ENCODE results near the gene HTN3.

DNA sequence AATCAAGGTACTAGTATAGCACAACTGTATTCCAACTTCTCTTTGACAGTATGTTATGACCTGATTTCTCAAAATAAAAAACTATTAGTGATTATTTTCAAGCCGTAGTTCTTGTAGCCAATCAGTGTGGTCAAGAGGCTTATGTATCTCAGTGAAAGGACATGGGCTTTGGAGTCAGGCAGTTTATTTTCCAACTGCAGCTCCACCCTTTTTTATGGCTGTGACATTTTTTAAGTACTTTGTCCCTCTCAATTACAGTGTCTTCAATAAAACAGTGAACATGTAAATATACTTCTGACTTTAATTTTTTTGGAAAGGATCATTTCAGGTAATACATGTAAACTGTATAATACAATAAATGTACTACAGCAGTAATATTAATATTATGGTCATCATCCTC lies 51.9 kb downstream of the HTN3 start:
- TF ChIP-seq, protein P1, sequence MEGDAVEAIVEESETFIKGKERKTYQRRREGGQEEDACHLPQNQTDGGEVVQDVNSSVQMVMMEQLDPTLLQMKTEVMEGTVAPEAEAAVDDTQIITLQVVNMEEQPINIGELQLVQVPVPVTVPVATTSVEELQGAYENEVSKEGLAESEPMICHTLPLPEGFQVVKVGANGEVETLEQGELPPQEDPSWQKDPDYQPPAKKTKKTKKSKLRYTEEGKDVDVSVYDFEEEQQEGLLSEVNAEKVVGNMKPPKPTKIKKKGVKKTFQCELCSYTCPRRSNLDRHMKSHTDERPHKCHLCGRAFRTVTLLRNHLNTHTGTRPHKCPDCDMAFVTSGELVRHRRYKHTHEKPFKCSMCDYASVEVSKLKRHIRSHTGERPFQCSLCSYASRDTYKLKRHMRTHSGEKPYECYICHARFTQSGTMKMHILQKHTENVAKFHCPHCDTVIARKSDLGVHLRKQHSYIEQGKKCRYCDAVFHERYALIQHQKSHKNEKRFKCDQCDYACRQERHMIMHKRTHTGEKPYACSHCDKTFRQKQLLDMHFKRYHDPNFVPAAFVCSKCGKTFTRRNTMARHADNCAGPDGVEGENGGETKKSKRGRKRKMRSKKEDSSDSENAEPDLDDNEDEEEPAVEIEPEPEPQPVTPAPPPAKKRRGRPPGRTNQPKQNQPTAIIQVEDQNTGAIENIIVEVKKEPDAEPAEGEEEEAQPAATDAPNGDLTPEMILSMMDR (conservative IDR thresholded peaks at IDR 0.05 in 1 of 2, IDR thresholded peaks at IDR 0.05 in 1 of 2; ENCODE audit: low read depth in 1 of 2, low read length in 2 of 2), result no peak
- no peak for TF ChIP-seq EZH2 (IDR thresholded peaks at IDR 0.05; ENCODE audit: low read length, missing control alignments)
